ENCODE measurements around the gene PPP2R5C.
A peak's percentile ranks its signal among the peaks of the same experiment; 100 is the strongest.

The PPP2R5C gene

DNA sequence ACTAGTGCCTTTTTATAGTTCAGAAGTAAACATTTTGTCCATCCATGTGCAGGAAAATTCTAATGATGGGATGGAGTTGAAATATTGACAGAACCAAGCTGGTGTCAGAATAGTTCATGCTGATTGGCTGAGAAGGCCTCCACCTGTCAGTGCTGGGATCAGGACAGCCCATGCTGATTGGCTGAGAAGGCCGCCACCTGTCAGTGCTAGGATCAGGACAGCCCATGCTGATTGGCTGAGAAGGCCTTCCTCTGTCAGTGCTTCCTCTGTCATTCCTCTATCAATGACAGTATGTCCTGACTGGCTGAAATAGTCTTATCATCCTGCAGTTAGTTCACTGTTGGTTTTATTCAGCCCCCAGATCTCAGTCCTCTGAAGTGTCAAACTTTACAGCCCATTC lies 95.7 kb downstream of the PPP2R5C start:
- Histone ChIP-seq H3K4me1 (ENCODE audit: control insufficient read depth, insufficient read depth, low read length) (peaks cover 7% of the 10 kb centered on the region; the same call in 1 of the 2 replicates), H3K9me3 (ENCODE audit: control insufficient read depth, insufficient read depth, low read depth, low read length) (no peaks in the 10 kb centered on the region), H3K27ac (ENCODE audit: extremely low read depth, low read depth, low read length) (no peak overlapping the region), H3K4me3 (ENCODE audit: low read depth, low read length) (no peak overlapping the region), H3K36me3 (ENCODE audit: control insufficient read depth in 2 of 2, insufficient read depth in 1 of 2, low read length in 2 of 2) (peaks cover 12 to 27% of the 10 kb centered on the region in 2 experiments; a peak in 2 of 3 replicates)
- CTCF ChIA-PET, result interaction anchor here (1.1 to 1.3 kb wide), 2 partner anchors 86 to 135 kb away, joined by 3 to 4 read pairs; no protein-coding TSS in a partner anchor
- TF ChIP-seq ZNF174 (tag by site-specific recombination; IDR thresholded peaks at IDR 0.05), result no peak
- TF ChIP-seq SP2 (tag by site-specific recombination; IDR thresholded peaks at IDR 0.05), result peak; percentile 66
- POLR2A ChIA-PET, result no interaction called here

- ChIA-PET CTCF (no interaction called here), POLR2A (no interaction called here)
- no peak overlapping the region for H3K27ac ChIP-seq (ENCODE audit: extremely low read depth, low read depth, low read length)
- peak; percentile 96 for TF ChIP-seq PRDM4 (tag by site-specific recombination; IDR thresholded peaks at IDR 0.05)
- TF ChIP-seq ZNF561 (tag by site-specific recombination; IDR thresholded peaks at IDR 0.05; ENCODE audit: borderline replicate concordance), result 0 out of 2 replicates have a peak, but pooled peaks have one; percentile 66
- TF ChIP-seq ZSCAN30 (tag by site-specific recombination; IDR thresholded peaks at IDR 0.05), result peak; percentile 53; the same call in 1 of the 2 replicates
- TF ChIP-seq ZNF280D (tag by site-specific recombination; IDR thresholded peaks at IDR 0.05), result no peak
- TF ChIP-seq ZNF629 (tag by site-specific recombination; IDR thresholded peaks at IDR 0.05), result peak; percentile 38; the same call in 1 of the 2 replicates
- 0 out of 2 replicates have a peak, but pooled peaks have one; percentile 17 for TF ChIP-seq ZBTB8A (tag by site-specific recombination; IDR thresholded peaks at IDR 0.05)
- peak; percentile 98 for TF ChIP-seq OSR2 (tag by site-specific recombination; IDR thresholded peaks at IDR 0.05)
- TF ChIP-seq ZNF221 (tag by site-specific recombination; IDR thresholded peaks at IDR 0.05; ENCODE audit: borderline replicate concordance), result no peak
- no peak for TF ChIP-seq ZNF274 (IDR thresholded peaks at IDR 0.05; ENCODE audit: low read length)
- no peak for TF ChIP-seq ZNF274 (tag by site-specific recombination; IDR thresholded peaks at IDR 0.05; ENCODE audit: borderline replicate concordance)
- peak; percentile 39; the same call in 1 of the 2 replicates for TF ChIP-seq KLF17 (tag by site-specific recombination; IDR thresholded peaks at IDR 0.05)
- no peak for TF ChIP-seq ZNF830 (tag by site-specific recombination; IDR thresholded peaks at IDR 0.05; ENCODE audit: low read depth)
- TF ChIP-seq ATF2 (tag by site-specific recombination; IDR thresholded peaks at IDR 0.05; ENCODE audit: low read depth), result no peak
- no peak for TF ChIP-seq ZNF19 (tag by site-specific recombination; IDR thresholded peaks at IDR 0.05; ENCODE audit: low read depth)
- peak; percentile 51; the same call in 1 of the 2 replicates for TF ChIP-seq PRDM6 (tag by site-specific recombination; IDR thresholded peaks at IDR 0.05)
- TF ChIP-seq WT1 (tag by site-specific recombination; IDR thresholded peaks at IDR 0.05), result peak; percentile 47; the same call in 1 of the 2 replicates
- no peak for TF ChIP-seq ZNF544 (tag by site-specific recombination; IDR thresholded peaks at IDR 0.05)
- TF ChIP-seq FEZF1 (tag by site-specific recombination; IDR thresholded peaks at IDR 0.05), result peak; percentile 15; the same call in 1 of the 2 replicates
- TF ChIP-seq BCL11B (tag by site-specific recombination; IDR thresholded peaks at IDR 0.05; ENCODE audit: low read depth), result 0 out of 2 replicates have a peak, but pooled peaks have one; percentile 21
- 0 out of 2 replicates have a peak, but pooled peaks have one; percentile 19 for TF ChIP-seq ZXDB (tag by site-specific recombination; IDR thresholded peaks at IDR 0.05)
- no peak for TF ChIP-seq OVOL3 (tag by site-specific recombination; IDR thresholded peaks at IDR 0.05)
- TF ChIP-seq ZNF121 (tag by site-specific recombination; IDR thresholded peaks at IDR 0.05), result no peak
These were observed 97.5 kb downstream of the PPP2R5C start for GRCh38 chr14:101858791-101859537.

More at GRCh38 chr14:101858791-101859537, 97.5 kb downstream of the PPP2R5C start:
- H3K36me3 ChIP-seq (ENCODE audit: control insufficient read depth in 2 of 2, insufficient read depth in 1 of 2, low read length in 2 of 2), result peaks cover 12 to 29% of the 10 kb centered on the region in 2 experiments
- no peaks in the 10 kb centered on the region for H3K9me3 ChIP-seq (ENCODE audit: control insufficient read depth, insufficient read depth, low read depth, low read length)
- peaks cover 7% of the 10 kb centered on the region; the same call in 1 of the 2 replicates for H3K4me1 ChIP-seq (ENCODE audit: control insufficient read depth, insufficient read depth, low read length)
- no peak overlapping the region for H3K4me3 ChIP-seq (ENCODE audit: low read depth, low read length)

Data from HEK293 (cell line).